Measurements from ENCODE around the gene CLEC4D.
"Not testable (repeated sequence)": the region's sequence is repeated elsewhere in the genome, so short reads cannot be mapped to it uniquely, and the experiment has no call there.

The CLEC4D gene

DNA sequence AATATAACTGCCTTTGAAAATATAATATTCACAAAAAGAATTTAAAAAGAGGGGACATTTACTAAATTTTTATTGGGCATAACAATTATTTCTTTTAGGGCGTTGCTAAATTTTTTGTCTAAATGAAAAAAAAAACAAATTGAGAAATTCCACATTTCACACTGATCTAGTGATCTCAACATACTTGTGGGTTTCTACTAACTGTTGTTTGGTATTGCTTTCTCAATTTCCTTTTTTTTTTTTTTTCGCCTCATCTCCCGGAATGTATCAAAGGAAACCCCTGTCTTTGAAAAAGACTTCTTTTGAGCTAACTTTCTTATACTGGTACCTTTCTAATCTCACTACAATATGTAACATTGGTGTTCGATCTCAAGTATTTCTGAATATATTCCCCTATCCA, at the start of gene CLEC4D:
Gene CLEC4D (plus strand): TSS at position 248 of the 400 bp plus-strand sequence. CDS start 230 bp downstream, outside the sequence.
- no peak for DNase-seq

DNA sequence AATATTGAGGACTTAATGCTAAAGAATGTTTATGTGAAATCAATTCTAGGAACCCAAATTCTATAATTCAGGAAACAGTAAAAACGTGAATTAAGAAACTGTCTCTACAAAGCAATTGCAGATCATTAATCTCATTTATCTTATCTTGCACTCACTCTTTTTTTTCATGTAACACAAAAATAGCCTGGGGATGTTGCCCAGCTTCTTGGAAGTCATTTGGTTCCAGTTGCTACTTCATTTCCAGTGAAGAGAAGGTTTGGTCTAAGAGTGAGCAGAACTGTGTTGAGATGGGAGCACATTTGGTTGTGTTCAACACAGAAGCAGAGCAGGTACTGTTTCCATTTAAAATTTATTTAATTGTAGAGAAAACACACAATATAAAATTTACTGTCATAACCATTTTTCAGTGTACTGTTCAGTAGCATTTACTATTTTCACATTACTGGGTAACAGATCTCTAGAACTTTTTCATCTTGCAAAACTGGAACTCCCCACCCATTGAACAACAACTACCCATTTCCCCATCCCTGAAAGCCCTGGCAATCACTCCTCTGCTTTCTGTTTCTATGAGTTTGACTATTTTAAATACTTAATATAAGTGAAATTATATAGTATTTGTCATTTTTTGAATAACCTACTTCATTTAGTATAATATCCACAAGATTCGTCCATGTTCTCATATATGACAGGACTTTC, 47.9 kb upstream of the CLEC4D start:
- no peak for DNase-seq

DNA sequence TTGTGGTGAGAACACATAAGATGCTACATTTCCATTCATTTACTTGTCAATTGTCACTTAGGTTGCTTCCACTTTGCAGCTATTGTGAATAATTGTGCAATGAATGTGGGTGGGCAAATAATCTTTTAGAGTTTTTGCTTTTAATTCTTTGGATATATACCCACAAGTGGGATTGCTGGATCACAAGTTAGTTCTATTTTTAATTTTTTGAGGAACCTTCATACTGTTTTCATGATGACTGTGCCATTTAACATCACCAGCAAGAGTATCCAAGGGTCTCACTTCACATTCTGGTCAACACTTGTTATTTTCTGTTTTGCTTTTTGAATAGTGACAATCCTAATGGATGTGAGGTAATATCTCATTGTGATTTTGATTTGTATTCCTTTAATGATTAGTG, 47.1 kb upstream of the CLEC4D start:
- no peak for DNase-seq

GRCh38 chr12:8471090-8471489, 42.2 kb upstream of the CLEC4D start:
- DNase-seq, result no peak

DNA sequence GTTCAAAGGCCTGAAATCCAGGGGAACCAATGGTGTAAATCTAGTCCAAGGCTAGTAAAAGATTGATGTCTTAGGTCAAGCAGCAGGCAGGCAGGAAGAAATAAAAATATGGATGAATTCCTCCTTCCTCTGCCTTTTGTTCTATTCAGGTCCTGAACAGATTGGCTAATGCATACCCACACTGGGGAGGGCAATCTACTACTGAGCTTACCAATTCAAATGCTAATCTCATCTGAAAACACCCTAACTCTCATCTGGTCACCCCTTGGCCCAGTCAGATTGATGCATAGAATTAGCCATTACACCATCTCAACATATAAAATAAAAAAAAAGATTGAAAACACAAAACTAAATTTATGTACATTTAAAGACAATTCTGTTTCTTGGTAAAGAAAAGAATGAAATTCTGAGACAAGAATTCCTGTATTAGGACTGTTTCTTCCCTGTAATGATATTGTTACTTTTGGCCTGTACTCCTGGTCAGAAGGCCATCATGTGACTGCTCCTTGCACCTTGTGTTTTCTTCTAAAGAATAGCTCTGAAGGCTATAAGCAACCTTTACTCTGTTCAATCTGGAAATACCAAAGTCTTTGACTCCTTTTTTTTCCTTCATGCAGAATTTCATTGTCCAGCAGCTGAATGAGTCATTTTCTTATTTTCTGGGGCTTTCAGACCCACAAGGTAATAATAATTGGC, 37.6 kb upstream of the CLEC4D start:
- DNase-seq, result no peak

DNA sequence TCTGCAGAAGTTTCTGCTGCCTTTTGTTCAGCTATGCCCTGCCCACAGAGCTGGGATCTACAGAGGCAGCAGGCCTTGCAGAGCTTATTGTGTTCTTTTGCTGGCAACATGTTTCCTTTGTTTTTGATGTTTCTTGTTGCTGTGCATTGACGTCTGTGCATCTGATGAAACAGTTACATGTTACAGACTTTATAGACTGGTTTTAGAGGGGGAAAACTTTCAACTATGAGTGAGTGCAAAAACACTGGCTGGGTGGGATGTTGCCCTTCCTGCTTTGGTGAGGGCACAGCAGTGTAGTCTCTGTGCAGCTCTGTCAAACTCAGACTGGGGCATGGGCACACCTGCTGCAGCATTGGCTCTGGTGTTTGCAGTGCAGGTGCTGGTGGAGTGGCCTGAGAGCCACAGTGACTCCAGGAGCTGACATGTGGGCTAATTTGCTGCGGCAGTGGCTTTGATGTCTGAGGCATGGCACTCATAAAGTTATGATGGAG, 30.7 kb upstream of the CLEC4D start:
- DNase-seq, result no peak

DNA sequence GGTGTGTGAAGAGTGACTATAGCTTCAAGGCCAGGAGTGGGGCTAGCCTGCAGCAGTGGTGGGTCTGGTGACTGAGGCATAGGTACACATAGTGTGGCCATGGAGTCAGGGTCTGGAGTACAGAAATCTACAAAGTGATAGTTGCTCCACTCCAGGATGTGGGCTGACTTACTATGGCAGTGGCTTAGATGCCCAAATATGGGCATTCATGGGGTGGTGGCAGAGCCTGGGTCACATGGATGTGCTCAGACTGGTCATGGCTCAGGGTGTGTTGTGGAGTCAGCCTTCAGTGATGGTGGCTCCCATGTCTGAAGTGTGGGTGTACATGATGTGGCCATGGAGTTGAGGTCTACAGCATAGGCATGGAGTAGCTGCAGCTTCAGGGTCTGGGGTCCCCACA, 30.2 kb upstream of the CLEC4D start:
- DNase-seq, result no peak

- DNase-seq, result no peak
Observed at GRCh38 chr12:8491646-8492530, 21.4 kb upstream of the CLEC4D start.

DNA sequence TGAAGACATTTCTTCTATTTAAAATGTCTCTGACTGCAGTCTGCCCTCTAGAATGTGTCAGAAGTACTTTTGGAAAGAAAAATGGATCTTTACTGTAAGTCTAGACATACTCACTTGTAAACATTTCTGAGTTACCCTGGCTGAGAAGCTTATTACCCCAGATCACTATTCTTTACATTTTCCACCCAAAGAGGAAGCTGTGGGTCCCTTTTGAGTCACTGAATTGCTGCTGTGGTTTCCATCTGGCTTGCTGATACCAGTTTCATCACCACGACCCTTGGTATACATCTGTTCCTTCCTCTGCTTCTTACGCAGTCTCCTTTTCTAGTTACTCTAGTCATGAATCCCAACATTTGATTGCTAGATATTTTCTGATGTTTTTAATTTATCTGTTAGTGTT, 20.2 kb upstream of the CLEC4D start:
- no peak for DNase-seq

DNA sequence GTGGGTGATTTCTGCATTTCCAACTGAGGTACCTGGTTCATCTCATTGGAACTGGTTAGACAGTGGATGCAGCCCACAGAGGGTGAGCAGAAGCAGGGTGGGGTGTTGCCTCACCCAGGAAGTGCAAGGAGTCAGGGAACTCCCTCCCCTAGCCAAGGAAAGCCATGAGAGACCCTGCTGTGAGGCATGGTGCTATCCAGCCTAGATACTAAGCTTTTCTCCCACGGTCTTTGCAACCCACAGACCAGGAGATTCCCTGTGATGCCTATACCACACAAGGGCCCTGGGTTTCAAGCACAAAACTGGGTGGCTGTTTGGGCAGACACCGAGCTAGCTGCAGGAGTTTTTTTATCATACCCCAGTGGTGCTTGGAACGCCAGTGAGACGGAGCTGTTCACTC, 17.6 kb upstream of the CLEC4D start:
- DNase-seq, result not testable (repeated sequence)

GRCh38 chr12:8496074-8496473, 17.2 kb upstream of the CLEC4D start:
- DNase-seq, result not testable (repeated sequence)

DNA sequence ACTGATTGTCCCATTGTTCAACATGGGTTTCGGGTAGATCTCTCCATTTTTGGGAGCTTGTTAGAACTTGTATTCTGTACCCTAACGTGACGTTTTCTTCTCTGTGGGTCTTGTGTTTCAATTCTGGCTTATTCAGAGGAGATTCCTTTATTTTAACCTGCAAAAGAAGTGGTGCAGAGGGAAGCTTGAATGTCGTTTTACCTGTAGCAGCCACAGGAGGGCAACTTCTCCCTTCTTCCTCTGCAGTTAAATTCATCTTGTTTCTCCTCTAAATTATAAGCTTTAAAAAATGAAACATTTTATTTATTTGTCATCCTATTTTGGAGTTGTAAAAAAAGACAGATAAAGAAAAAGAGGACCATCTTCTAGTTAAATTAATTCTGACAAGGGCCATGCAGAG, 13.7 kb upstream of the CLEC4D start:
- no peak for DNase-seq

DNA sequence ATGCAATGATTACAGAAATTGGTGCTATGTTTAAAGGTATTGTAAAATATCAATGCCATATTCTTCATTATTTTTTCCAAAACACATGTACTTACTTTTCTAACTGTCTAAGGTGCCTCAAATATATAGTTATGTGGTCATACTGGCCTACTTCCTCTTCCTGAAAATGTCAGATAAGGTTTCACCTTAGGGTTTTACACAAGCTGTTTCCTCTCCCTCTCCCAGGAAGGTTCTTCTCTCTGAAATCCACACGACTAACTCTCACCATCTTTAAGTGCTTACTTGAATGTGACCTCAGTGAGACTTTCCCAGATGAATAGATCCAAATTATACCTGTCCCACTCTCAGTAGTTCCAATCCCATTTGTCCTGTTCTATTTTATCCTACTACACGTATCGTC, 11.6 kb upstream of the CLEC4D start:
- no peak for DNase-seq

DNA sequence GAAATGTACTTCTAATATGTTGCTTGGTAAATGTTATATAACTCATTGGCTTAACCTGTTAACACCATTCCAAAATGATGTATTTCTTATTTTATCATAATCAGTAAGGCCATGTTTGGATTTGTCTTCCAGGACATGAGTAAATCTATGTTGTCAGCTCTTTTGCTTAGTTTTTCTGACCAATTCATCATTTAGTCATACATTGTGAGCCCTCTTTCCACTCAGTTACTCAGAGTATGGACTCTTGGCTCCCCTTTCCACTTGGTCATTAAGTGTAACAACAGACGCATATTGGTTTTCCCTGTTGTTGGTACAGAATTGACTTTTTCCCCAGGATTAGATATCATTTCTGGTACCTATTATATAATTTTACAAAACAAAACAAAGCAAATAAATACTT, 9.0 kb upstream of the CLEC4D start:
- DNase-seq, result no peak

DNA sequence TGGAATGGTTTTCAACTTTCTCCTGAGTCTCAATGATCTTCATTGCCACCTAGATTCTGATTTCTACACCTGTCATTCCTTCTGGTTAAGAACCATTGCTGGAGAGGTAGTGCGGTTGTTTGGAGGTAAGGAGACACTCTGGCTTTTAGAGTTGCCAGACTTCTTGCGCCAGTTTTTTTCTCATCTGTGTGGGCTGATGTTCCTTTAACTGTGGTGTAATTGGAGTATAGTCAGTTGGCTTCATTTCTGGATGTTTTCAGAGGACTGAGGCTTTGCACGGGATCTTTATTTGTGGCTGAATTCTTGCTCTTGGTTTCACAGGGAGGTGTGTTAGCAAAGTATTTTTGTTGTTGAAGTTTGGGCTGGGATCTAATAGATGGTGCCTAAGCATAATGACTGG, 5.7 kb upstream of the CLEC4D start:
- no peak for DNase-seq

DNA sequence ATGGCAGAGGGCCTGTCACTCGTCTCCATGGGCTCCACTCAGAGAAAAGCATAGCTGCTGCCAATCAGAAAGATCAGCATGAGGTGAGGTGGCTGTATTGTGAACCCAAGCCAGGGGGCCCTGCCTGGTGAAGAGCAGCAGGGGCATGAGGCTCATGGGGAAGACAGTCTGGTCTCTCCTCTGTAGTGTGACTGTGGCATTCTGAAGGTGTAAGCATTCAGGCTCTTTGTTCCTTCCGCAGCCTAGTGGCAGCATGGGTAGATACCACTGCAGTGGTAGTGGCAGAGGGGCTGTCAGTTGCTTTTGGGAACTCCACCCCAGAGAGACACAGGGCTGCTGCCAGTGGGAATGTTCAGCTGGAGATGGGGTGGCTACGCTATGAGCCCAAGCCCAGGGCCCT, 5.1 kb upstream of the CLEC4D start:
- DNase-seq, result no peak

DNA sequence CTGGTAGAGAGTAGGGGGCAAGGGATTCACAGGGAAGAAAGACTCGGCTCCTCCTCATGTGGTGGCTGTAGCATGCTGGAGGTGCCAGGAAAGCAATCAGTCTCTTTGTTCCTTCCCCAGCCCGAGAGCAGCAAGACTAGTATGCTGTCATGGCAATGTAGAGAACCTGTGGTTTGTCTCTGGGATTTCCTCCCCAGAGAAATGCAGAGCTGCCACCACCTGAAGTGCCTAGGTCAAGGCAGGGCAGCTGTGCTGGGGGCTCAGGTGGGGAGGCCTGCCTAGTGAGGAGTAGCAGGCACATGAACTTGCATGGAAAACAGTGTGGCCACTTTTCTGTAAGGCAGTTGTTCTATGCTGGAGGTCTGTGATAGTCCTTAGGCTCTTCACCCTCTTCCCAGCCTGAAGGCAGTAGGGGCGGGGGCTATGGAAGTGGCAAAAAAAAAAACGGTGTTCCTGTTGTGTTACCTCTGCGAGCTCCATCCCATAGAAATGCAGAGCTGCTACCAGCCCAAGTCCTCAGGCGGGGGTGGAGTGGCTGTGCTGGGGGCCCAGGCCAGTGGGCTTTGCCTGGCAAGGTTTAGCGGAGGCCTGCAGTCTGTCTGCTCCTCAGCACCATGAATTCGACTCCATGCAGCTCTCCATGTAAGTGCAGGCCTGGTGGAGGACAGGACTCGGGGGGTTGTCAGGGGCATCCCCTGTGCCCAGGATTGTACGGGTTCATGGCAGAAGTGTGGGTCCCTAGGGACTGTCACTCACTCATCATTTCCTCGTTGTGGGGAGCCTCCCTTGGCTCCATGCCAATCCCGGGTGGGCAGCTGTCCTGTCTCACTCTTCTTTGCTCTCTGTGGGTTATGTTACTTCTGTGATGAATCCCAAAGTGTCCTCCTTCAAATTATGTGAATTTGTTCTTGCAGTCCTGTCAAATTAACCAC, 4.1 kb upstream of the CLEC4D start:
- no peak for DNase-seq

- DNase-seq, result no peak
Observed at GRCh38 chr12:8517971-8518370, 4.7 kb downstream of the CLEC4D start.

DNA sequence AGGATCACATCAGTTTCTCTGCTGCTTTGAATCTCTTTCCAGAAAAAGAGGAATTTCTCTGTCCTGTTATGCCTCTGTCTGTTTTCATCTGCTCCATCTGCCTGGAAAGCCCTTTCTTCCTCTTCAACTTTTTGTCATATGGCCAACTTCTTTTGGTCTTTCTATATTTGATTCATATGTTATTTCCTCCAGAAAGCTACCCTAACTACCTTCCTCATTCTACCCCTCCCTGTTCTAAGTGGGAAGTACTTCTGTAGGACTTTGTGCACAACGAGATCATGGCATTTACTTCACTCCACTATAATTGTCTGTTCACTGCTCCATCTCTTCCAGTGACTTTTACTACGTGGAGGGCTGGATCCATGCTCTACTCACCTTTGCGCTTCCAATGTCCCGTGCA, 5.9 kb downstream of the CLEC4D start:
- DNase-seq, result no peak

GRCh38 chr12:8527250-8528130, 14.2 kb downstream of the CLEC4D start:
- no peak for DNase-seq

GRCh38 chr12:8532045-8532444, 18.7 kb downstream of the CLEC4D start:
- no peak for DNase-seq
